ENCODE data around the gene TET1. TPM values are rescaled to one million over a fixed set of nuclear protein-coding genes. Genes with fewer than 3 reads are reported as not detected.
"Not testable (repeated sequence)": the region's sequence is repeated elsewhere in the genome, so short reads cannot be mapped to it uniquely, and the experiment has no call there.

Gene TET1
- total RNA-seq, 6 donors from 2014 or later, result 0.55 to 2.0 (median 1.2) TPM

GRCh38 chr10:68705548-68705947 lies 145.4 kb downstream of the TET1 start:
- no peak for DNase-seq
- no peak for ATAC-seq (ENCODE audit: low FRiP score in 2 of 2)
- H3K27ac ChIP-seq, result no peak overlapping the region
- H3K9me3 ChIP-seq, result no peaks in the 10 kb centered on the region
- H3K36me3 ChIP-seq, result no peaks in the 10 kb centered on the region
- 88 to 100% methylated on average over 1 of the region's 1 CpG for WGBS, 2 donors
- H3K4me1 ChIP-seq, result no peaks in the 10 kb centered on the region
- H3K27me3 ChIP-seq, result no peaks in the 10 kb centered on the region
- TF ChIP-seq POLR2AphosphoS5 (IDR thresholded peaks at IDR 0.05), result no peak
- TF ChIP-seq EP300 (IDR thresholded peaks at IDR 0.05), result no peak
- no peak for TF ChIP-seq POLR2A (IDR thresholded peaks at IDR 0.05)
- no peak for TF ChIP-seq CTCF (IDR thresholded peaks at IDR 0.05)
- no peak overlapping the region for H3K4me3 ChIP-seq

- H3K4me1 ChIP-seq; H3K9me3 ChIP-seq; H3K36me3 ChIP-seq; DNase-seq; H3K27ac ChIP-seq; H3K4me3 ChIP-seq; ATAC-seq (ENCODE audit: low FRiP score in 2 of 2); H3K27me3 ChIP-seq: not testable (repeated sequence)
- WGBS, 2 donors, result 96 to 97% methylated on average over 5 of the region's 5 CpGs
Observed at GRCh38 chr10:68708987-68709386, 148.8 kb downstream of the TET1 start.

- H3K27me3 ChIP-seq; H3K27ac ChIP-seq; ATAC-seq (ENCODE audit: low FRiP score in 2 of 2); H3K4me3 ChIP-seq; H3K9me3 ChIP-seq; H3K4me1 ChIP-seq; H3K36me3 ChIP-seq: not testable (repeated sequence)
- peak in 1 of 2 donors; percentile 56 for DNase-seq
- 77 to 83% methylated on average over 13 of the region's 13 CpGs for WGBS, 2 donors
Observed at GRCh38 chr10:68713065-68713464, 152.9 kb downstream of the TET1 start.

- no peak for DNase-seq
- WGBS, 2 donors, result 73 to 85% methylated on average over 3 of the region's 3 CpGs
- no peak for ATAC-seq (ENCODE audit: low FRiP score in 2 of 2)
- peaks cover 2 to 6% (median 5%) of the 10 kb centered on the region in 4 donors for H3K4me1 ChIP-seq
- H3K36me3 ChIP-seq, result no peaks in the 10 kb centered on the region
- H3K9me3 ChIP-seq, result no peaks in the 10 kb centered on the region
- H3K27ac ChIP-seq, result no peak overlapping the region
- H3K27me3 ChIP-seq, result no peaks in the 10 kb centered on the region
- TF ChIP-seq POLR2AphosphoS5 (IDR thresholded peaks at IDR 0.05) (no peak), CTCF (IDR thresholded peaks at IDR 0.05) (no peak), POLR2A (IDR thresholded peaks at IDR 0.05) (no peak), EP300 (IDR thresholded peaks at IDR 0.05) (no peak)
- H3K4me3 ChIP-seq, result no peak overlapping the region
Observed at GRCh38 chr10:68717435-68717834, 157.3 kb downstream of the TET1 start.

- WGBS, 2 donors, result 0 to 1% methylated on average over 35 to 37 of the region's 72 CpGs
- H3K4me1 ChIP-seq, result peaks cover 7 to 14% (median 10%) of the 10 kb centered on the region in 4 donors
- H3K27me3 ChIP-seq, result no peaks in the 10 kb centered on the region
- peak; percentile 94 to 96 for DNase-seq
- no peaks in the 10 kb centered on the region for H3K9me3 ChIP-seq
- TF ChIP-seq EP300 (IDR thresholded peaks at IDR 0.05), result peak in 1 of 4 donors; percentile 47
- TF ChIP-seq POLR2AphosphoS5 (IDR thresholded peaks at IDR 0.05), result peak; percentile 84 to 92
- peak in 3 of 4 donors; percentile 61 to 80 (median 72) for TF ChIP-seq POLR2A (IDR thresholded peaks at IDR 0.05)
- no peak for TF ChIP-seq CTCF (IDR thresholded peaks at IDR 0.05)
- peaks cover 5 to 29% (median 12%) of the 10 kb centered on the region in 4 donors for H3K36me3 ChIP-seq
- H3K4me3 ChIP-seq, result peak within 1 kb of the TSS; percentile 76 to 98 (median 88)
- peak; percentile 100 for ATAC-seq (ENCODE audit: low FRiP score in 2 of 2)
- peak within 1 kb of the TSS; percentile 94 to 97 (median 94) for H3K27ac ChIP-seq
Observed at GRCh38 chr10:68720793-68721672, 160.9 kb downstream of the TET1 start, which contains the start of gene CCAR1. CCAR1 (plus strand) TSS chr10:68721239; CDS start chr10:68722505, 1,266 bp downstream.
